RCC 7860 (cell line): Measurements from ENCODE around the gene FOXS1.

Experiments
- DNase-seq: peaks from one replicate; pipeline ENCODE4 v3.0.0-alpha.2; 2015; ENCODE audit warnings: low spot score
- FAIRE-seq: peaks from 2 replicates; lab custom pipeline; 2012; peaks lifted over from hg19 to GRCh38; lab: Jason Lieb, UNC

The FOXS1 gene

DNA sequence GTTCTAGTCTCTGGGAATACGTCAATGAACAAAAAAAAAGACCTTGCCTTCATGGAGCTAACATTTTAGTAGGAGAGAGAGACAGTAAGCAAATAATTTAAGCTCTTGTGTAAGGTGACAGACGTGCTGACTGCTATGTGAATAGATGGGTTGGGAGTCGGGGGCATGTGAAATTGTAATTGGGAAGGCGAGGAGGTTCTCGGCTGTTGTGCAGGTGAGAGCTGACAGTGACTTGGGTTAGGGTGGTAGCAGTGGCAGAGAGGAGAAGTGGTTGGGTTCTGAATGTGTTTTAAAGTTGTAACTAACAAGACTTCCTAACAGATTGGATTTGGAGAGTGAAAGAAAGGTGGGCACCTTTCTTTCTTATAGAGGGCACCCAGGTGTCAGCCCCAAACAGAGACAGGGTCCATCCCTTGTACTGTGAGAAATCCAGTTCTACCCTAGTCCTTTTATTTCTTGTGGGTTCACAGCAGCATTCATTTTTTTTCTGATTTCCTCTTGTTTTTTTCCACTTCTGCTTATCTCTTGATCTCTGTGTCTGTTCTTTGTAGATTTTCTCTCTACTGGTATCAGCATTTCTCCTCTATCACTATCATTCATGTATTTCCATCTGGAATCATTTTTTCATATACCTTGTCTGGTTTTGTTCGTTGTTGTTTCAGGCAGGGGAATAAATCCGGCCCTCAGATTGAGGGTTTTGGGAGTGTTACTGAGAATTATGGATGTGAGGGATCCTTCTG lies 41.7 kb downstream of the FOXS1 start:
- FAIRE-seq = no peak

DNA sequence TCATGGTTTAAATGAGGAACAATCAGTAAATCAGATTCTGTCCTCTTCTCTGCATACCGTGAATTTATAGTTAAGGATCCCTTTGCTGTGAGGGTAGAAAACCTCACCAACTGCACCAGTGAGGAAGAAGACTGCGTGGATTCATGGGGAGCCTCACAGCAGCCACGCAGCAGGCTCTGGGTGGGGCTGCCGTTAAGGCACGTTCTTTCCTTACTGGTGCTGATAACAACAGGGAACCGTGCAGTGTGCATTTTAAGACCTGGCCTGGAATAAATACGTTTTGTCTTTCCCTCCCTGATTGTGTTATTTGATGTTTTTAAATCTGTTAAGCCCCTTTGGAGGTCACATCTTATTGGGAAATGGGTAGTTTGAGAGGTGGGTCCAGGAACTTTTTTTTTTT lies 43.9 kb downstream of the FOXS1 start:
- no peak for FAIRE-seq

More for the DNA sequence above, 41.7 kb downstream of the FOXS1 start:
- DNase-seq = no peak

GRCh38 chr20:31797364-31797763 lies 48.0 kb downstream of the FOXS1 start:
- FAIRE-seq = no peak
- no peak for DNase-seq

More for the DNA sequence above, 43.9 kb downstream of the FOXS1 start:
- DNase-seq = no peak
